Left renal cortex interstitium (tissue), 4 donors: ENCODE measurements around the gene CST8. TPM values are rescaled to one million over a fixed set of nuclear protein-coding genes. Genes with fewer than 3 reads are reported as not detected.

Experiments
- DNase-seq, 4 donors: peaks; one replicate each; pipeline ENCODE4 v3.0.0-alpha.2; 2013; ENCODE audit warnings: low read depth in 4 of 4, low spot score in 2 of 4, missing footprints in 1 of 4
- polyA plus RNA-seq, 4 donors: library from polyadenylated mRNA; unstranded; fragments of 120-200 nt; gene quantifications; one replicate each; pipeline ENCODE4 v1.2.1, GENCODE V29; 2013; ENCODE audit not compliant: insufficient read length in 4 of 4

Gene CST8
- polyA plus RNA-seq, 4 donors, result not detected

DNA sequence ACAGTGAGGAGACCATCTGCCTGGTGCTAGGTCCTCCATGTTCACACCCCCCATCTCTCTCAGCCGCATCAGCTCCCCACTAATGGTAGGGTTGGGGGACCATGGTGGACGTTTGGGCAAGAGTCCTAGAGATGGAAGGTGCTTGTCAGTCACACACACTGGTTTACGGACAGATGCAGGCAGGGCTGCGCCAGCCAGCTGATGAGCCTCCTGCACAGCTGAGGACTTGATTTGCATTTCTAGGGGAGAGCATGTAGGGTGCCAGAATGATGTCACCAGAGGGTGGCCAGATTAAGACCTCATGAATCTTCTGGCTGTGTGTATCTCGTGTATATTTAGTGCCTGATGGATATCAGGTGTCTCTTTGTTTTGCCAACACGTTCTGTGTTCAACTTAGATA, 28.6 kb downstream of the CST8 start:
- no peak for DNase-seq

DNA sequence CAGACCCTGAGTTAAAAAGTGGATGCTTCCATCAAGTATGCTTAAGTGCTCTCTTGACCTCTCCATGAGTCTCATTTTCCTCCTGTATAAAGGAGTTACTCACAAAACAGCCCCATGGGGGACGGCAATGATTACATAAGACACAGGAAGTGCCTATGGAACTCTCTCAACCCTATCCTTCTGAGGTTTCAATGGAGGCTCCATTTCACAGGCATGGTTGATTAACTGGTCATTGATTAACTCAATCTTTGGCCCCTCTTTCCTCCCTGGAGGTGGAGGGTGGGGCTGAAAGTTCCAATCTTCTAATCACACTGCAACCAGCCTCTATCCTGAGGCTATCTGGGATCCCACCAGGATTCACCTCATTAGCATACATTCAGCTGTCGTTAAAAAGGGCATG, 29.3 kb downstream of the CST8 start:
- DNase-seq, result no peak

DNA sequence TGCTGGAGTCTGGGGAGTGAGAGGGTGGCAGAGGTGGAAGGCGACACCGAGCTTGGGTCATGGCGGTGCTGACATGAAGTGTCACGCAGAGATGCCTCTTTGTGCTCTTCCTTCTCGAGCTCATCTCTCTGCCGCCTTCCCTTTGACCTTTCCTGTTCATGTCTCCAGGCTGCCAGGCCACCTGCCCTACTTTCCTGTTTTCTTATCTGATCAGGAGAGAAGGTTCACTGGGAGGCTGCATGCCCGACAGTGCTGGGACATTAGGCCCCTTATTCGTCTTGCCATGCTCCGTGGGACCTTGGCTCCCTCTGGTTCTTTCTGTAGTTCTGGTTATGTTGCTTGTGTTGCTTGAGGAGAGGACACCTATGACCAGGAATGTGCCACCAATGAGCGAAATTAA, 33.2 kb downstream of the CST8 start:
- no peak for DNase-seq

DNA sequence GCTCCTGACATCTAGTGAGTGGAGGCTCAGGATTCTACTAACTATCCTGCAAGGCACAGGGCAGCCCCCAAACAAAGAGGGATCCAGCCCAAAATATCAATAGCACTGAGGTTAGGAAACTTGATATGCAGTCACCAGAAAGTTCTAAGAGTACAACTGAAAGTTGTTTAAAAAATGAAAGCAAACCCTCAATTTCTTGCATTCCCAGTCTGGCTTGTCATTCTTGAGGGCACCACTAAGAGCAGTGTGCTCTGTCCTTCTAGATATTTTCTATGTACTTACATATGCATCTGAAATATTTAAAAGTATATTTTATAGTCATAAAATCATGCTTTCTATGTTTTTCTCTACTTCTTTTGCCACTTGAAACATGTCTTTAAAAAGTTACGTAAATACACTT, 35.9 kb downstream of the CST8 start:
- no peak for DNase-seq

DNA sequence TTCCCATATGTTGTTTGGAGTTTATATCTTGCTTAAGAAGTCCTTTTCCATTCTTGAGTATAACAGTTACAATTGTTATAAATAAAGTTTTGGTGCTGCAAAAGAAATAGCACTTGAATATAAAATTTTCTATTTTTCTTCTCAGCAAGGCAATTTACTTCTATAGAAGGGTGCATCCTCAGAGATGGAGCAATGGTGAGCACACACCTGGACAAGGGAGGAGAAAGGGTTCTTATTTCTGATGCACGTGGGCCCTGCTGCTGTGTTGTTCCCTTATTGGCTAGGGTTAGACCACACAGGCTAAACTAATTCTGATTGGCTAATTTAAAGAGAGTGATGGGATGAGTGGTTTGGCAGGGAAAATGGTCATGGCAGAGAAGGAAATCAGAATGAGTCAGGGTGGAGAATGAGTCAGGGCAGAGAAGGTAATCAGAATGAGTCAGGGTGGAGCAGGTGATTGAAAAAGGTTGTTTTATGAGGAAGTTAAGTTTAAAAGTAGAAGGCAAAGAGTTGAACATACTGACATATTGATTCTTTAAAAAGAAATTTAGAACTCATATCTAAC, 38.0 kb downstream of the CST8 start:
- DNase-seq, result no peak

DNA sequence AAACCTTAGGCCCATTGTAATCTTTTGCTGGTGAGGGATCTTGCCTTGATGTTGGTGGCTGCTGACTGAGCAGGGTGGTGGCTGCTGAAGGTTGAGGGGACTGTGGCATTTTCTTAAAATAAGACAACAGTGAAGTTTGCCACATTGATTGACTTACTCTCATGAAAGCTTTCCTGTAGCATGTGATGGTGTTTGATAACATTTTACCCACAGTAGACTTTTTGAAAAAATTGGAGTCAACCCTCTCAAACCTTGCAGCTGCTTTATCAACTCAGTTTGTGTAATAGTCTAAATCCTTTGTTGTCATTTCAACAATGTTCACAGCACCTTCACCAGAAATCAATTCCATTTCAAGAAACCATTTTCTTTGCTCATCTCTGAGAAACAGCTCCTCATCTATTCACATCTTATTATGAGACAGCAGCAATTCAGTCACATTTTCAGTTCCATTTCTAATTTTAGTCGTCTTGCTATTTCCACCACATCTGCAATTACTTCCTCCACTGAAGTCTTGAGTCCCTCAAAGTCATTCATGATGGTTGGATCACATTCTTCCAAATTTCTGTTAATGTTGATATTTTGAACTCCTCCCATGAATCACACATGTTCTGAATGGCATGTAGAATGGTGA, 40.1 kb downstream of the CST8 start:
- DNase-seq, result no peak

DNA sequence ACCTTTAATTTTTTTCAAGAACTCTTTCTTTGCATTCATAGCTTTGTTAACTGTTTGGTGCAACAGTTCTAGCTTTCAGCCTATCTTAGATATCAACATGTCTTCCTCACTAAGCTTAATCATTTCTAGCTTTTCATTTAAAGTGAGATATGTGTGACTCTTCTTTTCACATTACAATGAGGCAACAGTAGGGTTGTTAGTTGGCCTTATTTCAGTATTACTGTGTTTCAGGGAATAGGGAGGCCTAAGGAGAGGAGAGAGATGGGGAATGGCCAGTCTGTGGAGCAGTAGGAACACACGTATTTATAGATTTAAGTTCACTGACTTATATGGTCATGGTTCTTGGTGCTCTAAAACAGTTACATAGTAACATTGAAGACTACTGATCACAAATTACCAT, 41.6 kb downstream of the CST8 start:
- no peak for DNase-seq

DNA sequence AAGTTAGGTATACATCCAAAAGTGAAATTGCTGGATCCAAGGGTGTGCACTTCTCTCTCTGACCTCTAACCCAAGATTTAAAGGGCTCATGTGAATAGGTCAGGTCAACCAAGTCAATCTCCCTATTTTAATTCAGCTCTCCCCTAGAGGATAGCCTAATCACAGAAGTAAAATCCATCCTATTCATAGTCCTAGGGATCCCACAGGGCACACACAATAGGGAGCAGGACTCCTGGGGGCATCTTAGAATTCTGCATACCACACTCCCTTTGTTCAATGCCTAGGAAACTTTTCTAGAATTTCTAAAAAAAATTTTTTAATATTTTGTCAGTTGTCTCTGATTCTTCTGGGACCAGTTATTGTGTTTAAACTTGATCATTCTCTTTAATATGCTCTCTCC, 42.2 kb downstream of the CST8 start:
- no peak for DNase-seq

DNA sequence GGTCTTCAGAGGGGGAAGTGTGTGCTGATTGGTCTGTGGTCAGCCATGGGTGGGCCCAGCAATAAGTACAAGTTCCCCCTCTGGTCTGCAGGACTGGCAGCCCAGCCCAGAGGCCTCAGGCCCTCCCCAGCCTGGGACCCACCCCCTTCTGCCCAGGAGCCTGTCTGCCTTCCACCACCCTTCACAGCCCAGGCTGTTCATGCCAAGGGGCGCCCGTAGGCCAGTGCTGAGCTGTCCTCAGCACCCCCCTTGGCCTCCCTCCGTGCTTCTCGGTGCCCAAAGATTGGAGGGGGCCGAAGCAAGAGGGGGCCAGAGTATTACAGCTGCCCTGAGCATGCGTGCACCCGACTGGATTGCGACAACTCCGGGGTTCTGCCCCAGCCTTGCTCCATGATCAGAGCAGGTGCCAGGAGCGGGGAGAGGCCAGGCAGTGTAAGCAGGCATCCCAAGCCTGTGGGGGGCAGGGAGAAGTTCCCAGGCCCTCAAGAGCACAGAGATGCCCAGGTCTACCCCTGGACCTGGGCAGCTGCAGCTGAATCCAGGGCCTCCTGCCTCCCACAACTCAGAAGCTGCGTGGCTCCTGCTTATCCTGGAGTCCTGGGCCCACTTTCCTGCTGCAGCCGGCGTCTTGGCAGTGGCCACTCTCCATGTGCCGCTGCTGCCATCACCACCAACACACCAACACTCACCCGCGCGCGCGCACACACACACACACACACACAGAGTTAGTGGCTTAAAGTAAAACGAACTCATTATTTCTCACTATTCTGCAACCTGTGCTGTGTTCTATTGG, 44.1 kb downstream of the CST8 start:
- no peak for DNase-seq

DNA sequence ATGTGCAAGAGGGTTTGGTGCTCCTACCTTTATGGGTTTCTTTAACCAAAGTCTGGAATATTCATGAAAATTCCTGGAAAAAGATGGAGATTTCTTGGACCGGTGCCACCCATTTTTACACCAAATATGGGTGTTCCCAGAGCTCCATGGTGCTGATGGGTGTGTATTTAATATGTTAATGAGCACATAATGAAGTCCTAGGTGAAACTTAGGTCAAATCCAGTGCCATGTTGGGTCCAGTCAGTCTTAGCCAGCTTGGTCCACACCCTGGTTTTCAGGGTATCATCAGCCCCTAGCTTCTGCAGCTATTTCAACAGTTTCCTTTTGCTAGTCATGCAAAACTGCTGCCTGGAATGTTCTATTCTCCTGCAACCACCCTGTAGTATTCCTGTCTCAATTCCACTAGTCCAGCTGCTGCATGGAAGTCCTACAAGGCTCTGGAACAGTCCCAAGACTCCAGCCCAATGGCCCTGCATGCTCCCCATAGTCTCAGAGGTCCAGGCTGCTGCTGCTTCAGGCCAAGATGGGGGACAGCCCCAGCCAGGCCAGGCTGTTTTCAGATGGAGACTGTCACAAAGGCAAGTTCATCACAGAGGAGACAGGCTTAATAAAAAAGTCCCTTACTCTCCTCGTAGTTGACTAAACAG, 45.5 kb downstream of the CST8 start:
- DNase-seq, result no peak

DNA sequence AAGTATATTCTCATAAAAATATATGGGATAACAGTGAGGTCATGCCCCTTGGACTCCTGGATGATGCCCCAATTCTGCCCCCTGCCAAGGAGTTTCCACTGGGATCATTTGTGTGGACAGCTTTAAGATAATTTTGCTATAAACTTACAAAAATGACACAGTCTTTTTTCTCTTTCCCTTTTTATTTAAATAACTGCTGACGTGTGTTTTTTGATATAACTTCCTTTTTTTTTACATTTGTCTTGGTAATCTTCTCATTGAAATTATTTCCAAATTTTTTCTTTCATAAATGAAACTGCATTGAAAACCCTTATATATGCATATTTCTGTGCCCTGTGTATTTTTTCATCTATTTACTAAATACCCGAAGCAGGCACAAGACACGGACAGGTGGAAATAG, 46.1 kb downstream of the CST8 start:
- DNase-seq, result no peak

DNA sequence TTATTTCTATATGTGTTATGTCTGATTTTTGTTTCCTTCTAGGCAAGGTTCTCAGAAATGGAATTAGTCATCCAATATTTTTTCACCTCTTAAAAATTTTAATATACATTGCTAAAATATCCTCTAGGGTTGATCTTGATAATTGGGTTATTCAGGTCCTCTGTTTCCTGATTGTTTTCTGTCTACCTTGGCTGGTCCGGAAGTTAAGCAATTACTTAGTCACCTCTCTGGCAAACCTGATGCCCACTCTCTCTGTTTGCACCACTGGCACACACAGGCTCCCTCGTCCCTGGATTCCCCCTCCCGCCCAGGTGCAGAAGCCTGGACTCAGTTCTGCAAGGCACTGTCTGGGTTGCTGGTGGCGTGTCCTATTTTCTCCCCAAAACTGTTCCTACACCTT, 49.7 kb downstream of the CST8 start:
- DNase-seq, result no peak

DNA sequence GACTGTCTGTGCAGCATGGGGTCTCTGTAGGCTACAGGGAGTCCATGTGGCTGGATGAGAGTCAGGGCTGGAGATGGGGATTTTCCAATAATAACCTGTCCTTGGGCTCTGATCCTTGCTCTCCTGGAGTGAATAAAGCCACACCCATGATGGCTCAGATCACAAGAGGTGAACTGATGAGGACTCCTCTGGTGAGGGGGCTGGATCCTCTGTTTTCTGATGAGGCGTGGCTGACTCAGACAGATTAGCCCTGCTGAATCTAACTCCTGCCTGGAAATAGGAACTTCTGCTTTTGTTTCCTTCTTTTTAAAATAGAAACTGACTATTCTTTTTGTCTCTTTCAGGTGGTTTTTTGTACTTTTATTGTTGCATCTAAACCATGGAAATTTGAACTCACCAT, 50.4 kb downstream of the CST8 start:
- DNase-seq, result no peak

DNA sequence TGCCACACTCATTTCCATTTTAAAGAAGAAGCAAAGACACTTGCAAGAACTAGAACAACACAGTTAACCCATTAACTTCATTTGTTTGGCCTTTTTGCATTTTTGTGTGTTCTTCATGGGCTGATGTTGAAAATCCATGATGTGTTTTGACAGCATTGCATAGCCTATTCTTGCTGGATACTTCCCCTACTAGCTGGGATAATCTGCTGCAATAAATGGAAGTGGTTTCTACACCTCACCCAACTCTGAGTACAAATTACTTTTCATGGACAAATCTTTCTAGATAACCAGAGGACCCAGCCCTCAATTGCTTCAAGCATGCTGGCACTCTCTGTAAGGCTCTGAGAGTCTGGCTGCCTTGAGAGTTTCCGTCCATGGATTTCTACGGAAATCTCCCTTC, 50.9 kb downstream of the CST8 start:
- no peak for DNase-seq

DNA sequence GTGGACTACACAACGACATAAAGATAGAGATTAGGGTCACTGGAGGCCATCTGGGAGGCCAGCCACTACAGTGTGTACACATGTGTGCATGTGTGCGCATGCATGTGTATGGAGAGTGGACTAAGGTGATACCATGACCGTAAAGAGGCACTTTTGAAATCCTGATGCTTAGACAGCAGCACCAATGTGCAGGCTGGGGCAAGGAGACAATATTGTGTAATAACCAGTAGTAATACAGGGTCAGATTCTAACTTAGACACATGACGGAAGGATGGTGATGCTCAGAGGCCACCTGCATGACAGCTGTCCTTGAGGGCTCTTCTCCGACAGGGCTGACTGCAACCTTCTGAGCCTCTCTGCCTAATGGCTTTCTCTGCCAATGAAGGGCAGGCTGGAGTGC, 51.9 kb downstream of the CST8 start:
- no peak for DNase-seq

DNA sequence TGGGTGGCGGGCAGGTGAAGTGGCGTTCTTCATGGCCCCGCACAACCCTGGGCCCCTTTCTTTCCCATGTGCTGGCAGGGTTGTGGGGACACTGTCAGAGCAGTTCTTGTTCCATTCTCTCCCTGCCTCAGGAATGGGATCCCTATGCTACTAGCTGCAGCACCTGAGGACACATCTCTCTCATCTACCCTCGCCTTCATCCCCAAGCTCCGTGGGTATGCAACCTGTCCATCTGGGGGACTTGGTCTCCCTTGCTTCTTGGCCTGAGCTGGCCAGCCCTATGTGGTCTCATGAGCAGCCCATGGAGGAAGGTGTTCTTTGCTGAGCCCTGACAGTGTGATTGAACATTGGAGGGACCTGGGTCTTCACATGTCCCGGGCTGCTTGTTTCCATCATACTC, 53.2 kb downstream of the CST8 start:
- no peak for DNase-seq

Other genes with a start within 250 kb of the CST8 start
- gene NXT1, start 140.3 kb upstream of the CST8 start, polyA plus RNA-seq, result 10 to 100 TPM; 16.0 to 25.7 (median 17.8) TPM
- 10 to 100 TPM; 15.4 to 19.2 (median 16.7) TPM for gene GZF1, start 128.9 kb upstream of the CST8 start, polyA plus RNA-seq
- 10 to 100 TPM; 16.3 to 29.0 (median 18.8) TPM for gene NAPB, start 69.6 kb upstream of the CST8 start, polyA plus RNA-seq
- not detected for gene CSTL1, start 51.4 kb upstream of the CST8 start, polyA plus RNA-seq
- gene CST11, start 38.2 kb upstream of the CST8 start, polyA plus RNA-seq, result not detected
- not detected for gene CST9L, start 77.4 kb downstream of the CST8 start, polyA plus RNA-seq
- gene CST9, start 114.8 kb downstream of the CST8 start, polyA plus RNA-seq, result not detected
- gene CST3, start 146.8 kb downstream of the CST8 start, polyA plus RNA-seq, result 100 to 1,000 TPM; 131 to 207 (median 167) TPM
- not detected for gene CST4, start 197.9 kb downstream of the CST8 start, polyA plus RNA-seq